ENCODE data around the gene COX7A1. TPM values are rescaled to one million over a fixed set of nuclear protein-coding genes. Genes with fewer than 3 reads are reported as not detected.

The COX7A1 gene
- total RNA-seq, 4 donors from 2014 or later: 1.8 to 19.8 (median 6.6) TPM

GRCh38 chr19:36160821-36161596, 8.8 kb upstream of the COX7A1 start:
- H3K27ac ChIP-seq: no peak overlapping the region

GRCh38 chr19:36153126-36153525, 879 bp upstream of the COX7A1 start:
- peaks cover 0 to 4% (median 0%) of the 10 kb centered on the region in 4 donors for H3K4me1 ChIP-seq
- no peak for TF ChIP-seq POLR2A (IDR thresholded peaks at IDR 0.05)
- no peak for TF ChIP-seq CTCF (IDR thresholded peaks at IDR 0.05)
- no peak overlapping the region for H3K4me3 ChIP-seq
- H3K27ac ChIP-seq: peak overlapping the region in 3 of 4 donors; percentile 20 to 98 (median 69)
- no peaks in the 10 kb centered on the region for H3K9me3 ChIP-seq
- peaks cover 0 to 39% (median 0%) of the 10 kb centered on the region in 3 donors for H3K36me3 ChIP-seq
- H3K27me3 ChIP-seq: no peaks in the 10 kb centered on the region
- peak in 1 of 3 donors; percentile 19 for DNase-seq

More at GRCh38 chr19:36160821-36161596, 8.8 kb upstream of the COX7A1 start:
- Histone ChIP-seq H3K9me3 (no peaks in the 10 kb centered on the region), H3K36me3 (peaks cover 0 to 7% (median 0%) of the 10 kb centered on the region in 3 donors), H3K4me3 (no peak overlapping the region), H3K4me1 (no peaks in the 10 kb centered on the region), H3K27me3 (no peaks in the 10 kb centered on the region)
- TF ChIP-seq CTCF (IDR thresholded peaks at IDR 0.05) (no peak), POLR2A (IDR thresholded peaks at IDR 0.05) (no peak)
- DNase-seq: no peak

- peaks cover 0 to 50% (median 0%) of the 10 kb centered on the region in 3 donors for H3K36me3 ChIP-seq
- peak overlapping the region; percentile 69 to 98 (median 82) for H3K27ac ChIP-seq
- no peak for TF ChIP-seq CTCF (IDR thresholded peaks at IDR 0.05)
- no peak for TF ChIP-seq POLR2A (IDR thresholded peaks at IDR 0.05)
- DNase-seq: no peak
- no peaks in the 10 kb centered on the region for H3K27me3 ChIP-seq
- H3K4me3 ChIP-seq: peak overlapping the region; percentile 27 to 59 (median 42)
- no peaks in the 10 kb centered on the region for H3K9me3 ChIP-seq
- peaks cover 0 to 4% (median 0%) of the 10 kb centered on the region in 4 donors for H3K4me1 ChIP-seq
Observed at GRCh38 chr19:36152019-36152351, 262 bp downstream of the COX7A1 start.

GRCh38 chr19:36151144-36152018, 866 bp downstream of the COX7A1 start:
- no peaks in the 10 kb centered on the region for H3K27me3 ChIP-seq
- H3K4me3 ChIP-seq: peak overlapping the region; percentile 27 to 59 (median 42)
- peaks cover 0 to 56% (median 0%) of the 10 kb centered on the region in 3 donors for H3K36me3 ChIP-seq
- no peaks in the 10 kb centered on the region for H3K9me3 ChIP-seq
- peak in 1 of 3 donors; percentile 53 for DNase-seq
- TF ChIP-seq POLR2A (IDR thresholded peaks at IDR 0.05): no peak
- no peak for TF ChIP-seq CTCF (IDR thresholded peaks at IDR 0.05)
- peaks cover 0 to 4% (median 0%) of the 10 kb centered on the region in 4 donors for H3K4me1 ChIP-seq
- peak overlapping the region; percentile 69 to 98 (median 82) for H3K27ac ChIP-seq

GRCh38 chr19:36150586-36150985, 1.7 kb downstream of the COX7A1 start:
- Histone ChIP-seq H3K27ac (peak overlapping the region in 3 of 4 donors; percentile 69 to 98 (median 88)), H3K4me1 (peaks cover 0 to 4% (median 0%) of the 10 kb centered on the region in 4 donors), H3K27me3 (no peaks in the 10 kb centered on the region), H3K36me3 (peaks cover 0 to 64% (median under 1%) of the 10 kb centered on the region in 3 donors), H3K4me3 (no peak overlapping the region), H3K9me3 (no peaks in the 10 kb centered on the region)
- TF ChIP-seq CTCF (IDR thresholded peaks at IDR 0.05): no peak
- no peak for TF ChIP-seq POLR2A (IDR thresholded peaks at IDR 0.05)
- DNase-seq: no peak
